OCI-LY7 (cell line): ENCODE results near the gene ATP6V0E1.

Experiments used
- CTCF ChIP-seq: fragments of 200-600 bp; sonication (generic); conservative IDR thresholded peaks from 2 replicates; pipeline ENCODE4 v1.5.1; 2014; ENCODE audit warnings: mild to moderate bottlenecking, antibody characterized with exemption, low read length, moderate library complexity, mixed read lengths
- EZH2phosphoT487 ChIP-seq: fragments of 200-600 bp; sonication (generic); IDR thresholded peaks from 2 replicates; pipeline ENCODE4 v1.6.1; 2018; ENCODE audit warnings: low read depth, borderline replicate concordance, mild to moderate bottlenecking, mixed run types, antibody characterized with exemption, low read length, moderate library complexity, mixed read lengths

GRCh38 chr5:172956228-172956627, 27.3 kb upstream of the ATP6V0E1 start:
- TF ChIP-seq CTCF (no peak), EZH2phosphoT487 (no peak)
